NCI-H1694 treated with DMSO at 0.1 percent for 48 hours (cell line): Measurements from ENCODE around the gene TMEM9B.

Source experiments
- DNase-seq: peaks from one replicate; lab custom pipeline; 2025; lab: John Stamatoyannopoulos, UW

TMEM9B gene

GRCh38 chr11:8928981-8929615, 35.1 kb downstream of the TMEM9B start:
- DNase-seq: no peak

GRCh38 chr11:8928205-8928604, 36.0 kb downstream of the TMEM9B start:
- no peak for DNase-seq

DNA sequence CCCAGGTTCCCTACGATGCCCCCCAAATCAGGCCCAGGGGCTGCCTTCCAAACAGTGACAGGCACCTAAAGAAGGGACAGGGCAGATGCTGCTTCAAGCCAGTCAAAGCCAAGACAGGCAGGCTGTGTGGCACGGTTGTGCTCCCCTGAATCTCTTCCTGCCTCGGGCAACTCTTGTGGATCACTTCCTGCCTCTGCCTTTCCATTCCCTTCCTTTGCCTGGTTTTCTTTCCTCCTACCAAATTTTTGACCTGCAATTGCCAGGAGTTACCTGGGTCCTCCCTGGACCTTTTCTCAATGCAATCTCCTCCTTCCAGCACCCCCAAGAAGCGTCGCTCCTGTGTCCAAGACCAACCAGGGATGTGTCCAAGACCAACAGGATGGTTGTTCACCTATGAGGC, 37.0 kb downstream of the TMEM9B start:
- DNase-seq: no peak

- no peak for DNase-seq
Observed at GRCh38 chr11:8926236-8926635, 38.0 kb downstream of the TMEM9B start.

- no peak for DNase-seq
Observed at GRCh38 chr11:8925711-8926110, 38.5 kb downstream of the TMEM9B start.

- DNase-seq: no peak
Observed at GRCh38 chr11:8922691-8923090, 41.6 kb downstream of the TMEM9B start.

DNA sequence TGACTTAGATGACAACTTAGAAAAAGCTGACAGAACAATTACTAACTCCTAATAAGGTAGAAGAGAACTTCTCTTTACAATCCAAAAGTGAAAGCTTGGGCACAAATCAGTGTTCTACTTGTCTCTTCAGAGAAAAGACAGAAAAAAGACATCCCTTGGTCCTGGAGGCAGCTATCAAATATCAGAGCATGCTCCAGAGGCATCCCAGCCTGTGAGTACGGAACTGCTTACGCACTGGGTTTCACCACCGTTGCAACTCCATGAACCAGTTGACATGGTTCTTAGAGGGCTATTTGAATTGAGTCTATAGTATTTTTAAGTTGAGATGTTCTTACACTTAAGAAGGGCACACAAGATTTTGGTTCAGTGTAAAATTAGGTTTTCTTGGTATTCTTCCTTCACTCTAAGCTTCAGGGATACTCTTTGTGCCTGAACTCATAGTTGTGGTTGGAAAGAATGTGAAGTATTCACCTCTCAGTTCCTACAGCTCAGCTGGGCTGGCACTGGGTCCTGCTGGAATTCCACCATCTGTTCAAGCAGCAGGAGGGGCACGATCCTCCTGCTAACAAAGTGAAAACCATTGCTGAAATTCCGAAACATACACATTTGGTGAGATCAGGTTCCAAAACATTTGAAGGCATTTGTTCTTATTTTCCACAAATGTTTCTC, 47.0 kb downstream of the TMEM9B start:
- DNase-seq: no peak

DNA sequence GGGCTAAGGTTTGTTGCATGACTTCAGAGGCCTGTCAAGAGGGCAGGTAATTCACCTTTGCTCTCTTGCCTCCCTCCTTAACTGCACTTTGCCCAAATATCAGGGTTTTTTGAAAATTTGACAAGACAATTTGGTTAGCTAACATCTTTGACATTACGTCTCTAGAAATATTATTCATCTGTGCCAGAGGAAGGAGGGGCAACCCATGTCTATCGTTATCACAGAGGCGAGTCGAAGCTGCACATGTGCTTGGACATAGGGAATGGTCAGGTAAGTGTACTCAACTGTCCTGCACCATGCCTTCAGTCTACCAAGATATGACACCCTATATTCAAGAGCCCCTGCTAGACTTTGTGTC, 49.6 kb downstream of the TMEM9B start:
- no peak for DNase-seq

DNA sequence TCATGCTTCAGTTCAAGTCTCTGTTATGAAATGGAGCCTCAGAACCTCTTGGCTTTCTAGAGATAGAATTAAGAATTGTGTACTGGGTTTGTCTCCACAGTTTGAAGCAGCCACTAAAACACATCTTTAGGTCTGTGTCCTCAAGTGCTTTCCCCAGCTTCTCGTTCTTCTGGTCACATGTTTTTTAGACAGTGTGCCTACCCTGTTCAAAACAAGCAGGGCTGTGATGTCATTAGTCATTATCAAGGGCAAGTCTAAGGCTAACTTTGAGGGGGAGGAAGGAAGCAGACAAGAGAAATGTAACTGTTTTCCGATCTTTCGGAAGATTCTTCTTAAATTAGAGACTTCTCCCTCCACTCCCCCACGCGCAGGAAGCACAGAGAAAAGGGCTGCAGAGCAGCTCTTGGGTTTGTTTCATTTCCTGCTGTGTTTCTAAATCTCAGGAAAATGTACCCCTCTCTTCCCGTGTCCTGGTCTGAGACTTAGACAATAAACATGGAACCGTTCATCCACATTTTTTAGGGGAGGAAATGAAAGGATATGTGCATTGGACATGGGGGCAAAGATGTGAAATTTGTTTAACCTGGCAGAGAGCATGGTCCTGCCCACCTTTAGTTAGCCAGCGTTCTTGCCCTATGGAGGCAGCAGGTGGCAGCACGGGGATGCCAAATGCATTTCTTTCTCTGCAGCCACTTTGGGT, 50.1 kb downstream of the TMEM9B start:
- peak; percentile 16 for DNase-seq

DNA sequence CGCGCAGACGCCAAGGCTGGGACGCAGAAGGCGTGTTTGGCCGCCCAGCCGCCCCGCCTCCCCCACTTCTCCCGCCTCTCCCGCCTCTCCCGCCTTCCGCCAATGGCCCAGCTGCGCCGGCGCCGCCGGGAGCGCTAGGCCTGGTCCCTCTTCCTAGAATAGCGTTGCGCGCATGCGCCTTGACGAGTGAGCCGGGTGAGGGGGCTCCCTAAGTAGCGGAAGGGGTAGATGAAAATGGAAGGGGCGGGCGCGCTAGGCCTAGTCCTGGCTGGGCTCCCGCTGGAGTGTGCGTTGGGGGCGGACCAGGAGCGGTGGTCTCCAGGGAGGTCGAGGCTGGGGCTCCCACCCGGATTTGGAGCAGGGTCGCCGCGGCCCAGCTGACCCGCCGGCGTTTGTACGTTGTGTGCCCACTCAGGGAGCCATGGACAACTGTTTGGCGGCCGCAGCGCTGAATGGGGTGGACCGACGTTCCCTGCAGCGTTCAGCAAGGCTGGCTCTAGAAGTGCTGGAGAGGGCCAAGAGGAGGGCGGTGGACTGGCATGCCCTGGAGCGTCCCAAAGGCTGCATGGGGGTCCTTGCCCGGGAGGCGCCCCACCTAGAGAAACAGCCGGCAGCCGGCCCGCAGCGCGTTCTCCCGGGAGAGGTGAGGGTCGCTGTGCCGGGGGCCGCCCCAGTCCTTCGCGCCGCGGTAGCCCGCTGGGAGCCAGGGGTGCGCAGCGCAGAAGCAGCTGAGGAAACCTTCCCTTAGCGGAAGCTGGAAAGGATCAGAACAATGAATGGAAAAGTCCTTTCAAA, 53.0 kb downstream of the TMEM9B start, which contains the start of gene AKIP1:
AKIP1 (plus strand) TSS at position 161 of the 795 bp plus-strand sequence; CDS start at position 422, 261 bp downstream.
- peak; percentile 92 for DNase-seq

DNA sequence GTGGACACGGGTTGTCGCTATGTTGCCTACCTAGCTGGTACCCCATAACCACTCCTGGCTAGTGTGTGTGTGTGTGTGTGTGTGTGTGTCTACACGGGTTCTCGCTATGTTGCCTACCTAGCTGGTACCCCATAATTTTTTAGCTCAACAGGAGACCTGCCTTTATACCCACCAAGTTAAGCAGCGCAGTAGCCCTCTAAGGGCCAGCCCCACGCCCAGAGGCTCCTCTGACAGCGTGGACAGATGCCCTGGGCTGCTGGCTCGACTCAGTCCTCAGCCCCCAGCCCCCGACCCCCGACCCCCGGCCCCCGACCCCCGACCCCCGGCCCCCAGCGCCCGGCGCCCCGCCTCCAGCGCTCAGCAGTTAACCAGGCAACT, 53.6 kb downstream of the TMEM9B start:
- DNase-seq: no peak

DNA sequence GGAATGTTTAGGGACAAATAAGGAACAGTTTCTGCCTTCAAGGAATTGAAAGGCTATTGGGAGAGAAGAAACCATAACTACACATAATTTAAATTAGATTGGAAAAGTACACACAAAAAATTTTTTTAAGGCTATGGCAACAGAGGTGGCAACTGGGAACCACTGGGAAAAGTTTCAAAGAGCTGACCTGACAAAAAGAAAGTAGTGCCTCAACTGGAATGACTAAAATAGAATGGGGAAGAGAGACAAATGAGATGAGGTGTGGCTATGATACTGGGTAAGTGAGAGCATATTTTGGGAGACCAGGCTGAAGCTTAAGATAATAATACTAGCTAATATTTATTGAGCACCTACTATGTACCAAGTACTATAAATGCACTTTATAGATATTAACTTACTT, 56.1 kb downstream of the TMEM9B start:
- no peak for DNase-seq

GRCh38 chr11:8907116-8907515, 57.1 kb downstream of the TMEM9B start:
- no peak for DNase-seq

DNA sequence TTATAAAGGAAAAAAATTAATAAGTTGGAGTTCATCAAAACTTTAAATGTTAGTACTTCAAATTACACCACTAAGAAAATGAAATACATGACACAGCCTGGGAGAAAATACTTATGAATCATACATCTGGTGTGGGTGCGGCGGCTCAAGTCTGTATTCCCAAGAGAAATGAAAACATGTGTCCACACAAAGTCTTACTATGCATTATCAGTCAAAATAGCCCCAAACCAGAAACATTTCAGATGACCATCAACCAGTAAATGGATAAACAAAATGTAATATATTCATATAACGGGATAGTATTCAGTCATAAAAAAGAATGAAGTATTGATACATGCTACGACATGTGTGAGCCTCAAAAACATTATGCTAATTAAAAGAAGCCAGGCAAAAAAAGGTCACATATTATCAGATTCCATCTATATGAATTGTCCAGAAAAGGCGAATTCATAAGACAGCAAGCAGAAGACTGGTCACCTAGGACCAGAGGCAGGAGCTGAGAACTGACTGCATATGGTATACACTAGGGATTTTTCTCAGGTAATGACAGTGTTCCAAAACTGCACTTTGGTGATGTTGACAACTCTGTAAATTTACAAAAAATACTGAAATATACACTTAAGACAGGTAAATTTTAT, 58.6 kb downstream of the TMEM9B start:
- DNase-seq: no peak

DNA sequence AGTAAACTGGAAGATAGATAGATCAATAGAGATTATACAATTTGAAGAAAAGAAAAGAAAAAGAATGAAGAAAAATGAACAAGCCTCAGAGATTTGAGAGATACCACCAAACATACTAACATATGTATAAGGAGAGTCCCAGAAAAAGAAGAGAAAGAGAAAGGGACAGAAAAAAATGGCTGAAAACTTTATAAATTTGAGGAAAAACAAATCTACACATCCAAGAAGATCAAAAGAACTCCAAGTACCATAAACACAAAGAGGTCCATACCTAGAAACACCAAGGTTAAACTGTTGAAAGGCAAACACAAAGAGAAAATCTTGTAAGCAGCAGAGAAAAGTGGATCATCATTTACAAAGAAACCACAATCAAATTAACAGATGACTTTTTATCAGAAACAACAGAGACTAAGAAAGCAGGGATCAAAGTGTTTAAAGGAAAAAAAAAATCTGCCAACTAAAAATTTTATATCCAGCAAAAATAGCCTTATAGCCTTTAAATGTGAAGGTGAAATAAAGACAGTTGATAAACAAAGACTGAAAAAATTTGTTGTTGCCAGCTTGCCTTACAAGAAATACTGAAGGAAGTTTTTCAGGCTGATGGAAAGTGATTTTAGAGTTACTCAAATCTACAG, 65.0 kb downstream of the TMEM9B start:
- DNase-seq: no peak
